Measurements from ENCODE around the gene BST2. TPM values are rescaled to one million over a fixed set of nuclear protein-coding genes. Genes with fewer than 3 reads are reported as not detected.

BST2 gene
- total RNA-seq, 1 experiment from 2014 or later: 22.8 TPM

GRCh38 chr19:17419621-17420474 lies 14.4 kb upstream of the BST2 start, which contains the start of gene MVB12A (continued):
- TF ChIP-seq HMGXB4 (CRISPR knock-in tag; IDR thresholded peaks at IDR 0.05): peak; percentile 20; the same call in 1 of the 2 replicates
- TF ChIP-seq ETV6 (CRISPR knock-in tag; IDR thresholded peaks at IDR 0.05): 0 out of 2 replicates have a peak, but pooled peaks have one; percentile 58
- TF ChIP-seq ZNF416 (CRISPR knock-in tag; IDR thresholded peaks at IDR 0.05): no peak
- TF ChIP-seq ZNF121 (CRISPR knock-in tag; IDR thresholded peaks at IDR 0.05): 0 out of 2 replicates have a peak, but pooled peaks have one; percentile 31
- no peak for TF ChIP-seq NR1H2 (CRISPR knock-in tag; IDR thresholded peaks at IDR 0.05)
- TF ChIP-seq, protein P1, sequence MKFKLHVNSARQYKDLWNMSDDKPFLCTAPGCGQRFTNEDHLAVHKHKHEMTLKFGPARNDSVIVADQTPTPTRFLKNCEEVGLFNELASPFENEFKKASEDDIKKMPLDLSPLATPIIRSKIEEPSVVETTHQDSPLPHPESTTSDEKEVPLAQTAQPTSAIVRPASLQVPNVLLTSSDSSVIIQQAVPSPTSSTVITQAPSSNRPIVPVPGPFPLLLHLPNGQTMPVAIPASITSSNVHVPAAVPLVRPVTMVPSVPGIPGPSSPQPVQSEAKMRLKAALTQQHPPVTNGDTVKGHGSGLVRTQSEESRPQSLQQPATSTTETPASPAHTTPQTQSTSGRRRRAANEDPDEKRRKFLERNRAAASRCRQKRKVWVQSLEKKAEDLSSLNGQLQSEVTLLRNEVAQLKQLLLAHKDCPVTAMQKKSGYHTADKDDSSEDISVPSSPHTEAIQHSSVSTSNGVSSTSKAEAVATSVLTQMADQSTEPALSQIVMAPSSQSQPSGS (CRISPR knock-in tag; IDR thresholded peaks at IDR 0.05; ENCODE audit: borderline replicate concordance, low read depth): no peak
- TF ChIP-seq ZBTB21 (CRISPR knock-in tag; IDR thresholded peaks at IDR 0.05; ENCODE audit: borderline replicate concordance): no peak
- TF ChIP-seq ATF3 (CRISPR knock-in tag; conservative IDR thresholded peaks at IDR 0.05): no peak
- TF ChIP-seq ZNF396 (CRISPR knock-in tag; IDR thresholded peaks at IDR 0.05; ENCODE audit: borderline replicate concordance): no peak
- no peak for TF ChIP-seq KAT7 (CRISPR knock-in tag; IDR thresholded peaks at IDR 0.05; ENCODE audit: borderline replicate concordance)
- 0 out of 2 replicates have a peak, but pooled peaks have one; percentile 56 for TF ChIP-seq NR3C1 (CRISPR knock-in tag; conservative IDR thresholded peaks at IDR 0.05; ENCODE audit: low read depth)

DNA sequence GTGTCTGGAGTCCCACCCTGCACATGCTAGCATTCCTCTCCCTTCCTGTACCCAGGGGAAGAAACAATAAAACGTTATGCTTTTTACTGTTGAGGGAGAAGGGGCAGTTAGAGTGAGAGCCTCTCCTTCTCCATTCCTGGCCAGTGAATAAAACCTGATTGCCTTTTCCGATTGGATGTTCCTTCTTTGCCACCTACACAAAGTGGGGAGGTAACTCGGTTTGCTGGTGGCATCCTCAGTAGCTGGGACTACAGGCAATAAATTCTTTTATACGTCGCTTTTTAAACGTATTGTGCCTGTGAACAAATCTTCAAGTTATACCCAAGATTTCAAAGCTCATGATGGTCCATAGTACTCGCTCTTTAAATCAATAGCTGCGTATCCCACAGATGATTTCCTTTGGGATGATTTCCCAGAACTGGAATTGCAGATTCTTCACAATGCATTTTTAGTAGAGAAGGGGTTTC lies 13.8 kb upstream of the BST2 start:
- Mint-ChIP-seq H3K4me1 (peaks cover 41% of the 10 kb centered on the region), H3K36me3 (peaks cover 4% of the 10 kb centered on the region), H3K27ac (peak overlapping the region; percentile 99), H3K4me3 (peak overlapping the region; percentile 83), H3K27me3 (ENCODE audit: low read depth) (peaks cover 26% of the 10 kb centered on the region), H3K9me3 (no peaks in the 10 kb centered on the region)
- TF ChIP-seq GTF2I (CRISPR knock-in tag; conservative IDR thresholded peaks at IDR 0.05) (0 out of 2 replicates have a peak, but pooled peaks have one; percentile 48), PREB (CRISPR knock-in tag; IDR thresholded peaks at IDR 0.05; ENCODE audit: borderline replicate concordance) (no peak)
- POLR2A ChIA-PET: interaction anchor here (0.6 to 1.8 kb wide), 7 partner anchors 13 to 441 kb away, joined by 3 to 27 read pairs (median 3); partner anchors contain the start of genes BST2 and RPL18A
- CTCF ChIA-PET: interaction anchor here (0.6 to 2.7 kb wide), 27 partner anchors 10 to 356 kb away, joined by 3 to 17 read pairs (median 4); partner anchors contain the start of genes BST2, CCDC194, DDA1 and SLC27A1
- ATAC-seq (no peak), DNase-seq (ENCODE audit: low spot score) (no peak)

- ATAC-seq: no peak
- Mint-ChIP-seq H3K4me1 (peaks cover 40% of the 10 kb centered on the region), H3K27ac (peak overlapping the region; percentile 99), H3K27me3 (ENCODE audit: low read depth) (peaks cover 31% of the 10 kb centered on the region), H3K9me3 (no peaks in the 10 kb centered on the region), H3K36me3 (peaks cover 4% of the 10 kb centered on the region), H3K4me3 (peak overlapping the region; percentile 83)
- DNase-seq (ENCODE audit: low spot score): no peak
- ChIA-PET CTCF (interaction anchor here (0.6 to 2.7 kb wide), 9 partner anchors 10 to 118 kb away, joined by 3 to 17 read pairs (median 8); partner anchors contain the start of genes BST2, DDA1 and TMEM221), POLR2A (interaction anchor here (1.0 to 1.8 kb wide), 2 partner anchors 13 to 152 kb away, joined by 3 to 11 read pairs; partner anchors contain the start of gene BST2)
- no peak for TF ChIP-seq ZMAT4 (CRISPR knock-in tag; IDR thresholded peaks at IDR 0.05)
- TF ChIP-seq ZNF317 (CRISPR knock-in tag; IDR thresholded peaks at IDR 0.05; ENCODE audit: borderline replicate concordance, low read depth): no peak
- TF ChIP-seq FOXP4 (CRISPR knock-in tag; IDR thresholded peaks at IDR 0.05): no peak
- TF ChIP-seq, protein P1 (CRISPR knock-in tag; IDR thresholded peaks at IDR 0.05; ENCODE audit: borderline replicate concordance, low read depth): no peak
- no peak for TF ChIP-seq GRHL2 (CRISPR knock-in tag; IDR thresholded peaks at IDR 0.05; ENCODE audit: insufficient replicate concordance, severe bottlenecking)
- no peak for TF ChIP-seq NFATC4 (CRISPR knock-in tag; IDR thresholded peaks at IDR 0.05)
- no peak for TF ChIP-seq E2F5 (CRISPR knock-in tag; IDR thresholded peaks at IDR 0.05)
- no peak for TF ChIP-seq JUN (CRISPR knock-in tag; IDR thresholded peaks at IDR 0.05)
- TF ChIP-seq RORB (CRISPR knock-in tag; IDR thresholded peaks at IDR 0.05): no peak
These were observed 13.3 kb upstream of the BST2 start for GRCh38 chr19:17418710-17419109.
